Measurements from ENCODE around the gene THRA.

Gene THRA, protein sequence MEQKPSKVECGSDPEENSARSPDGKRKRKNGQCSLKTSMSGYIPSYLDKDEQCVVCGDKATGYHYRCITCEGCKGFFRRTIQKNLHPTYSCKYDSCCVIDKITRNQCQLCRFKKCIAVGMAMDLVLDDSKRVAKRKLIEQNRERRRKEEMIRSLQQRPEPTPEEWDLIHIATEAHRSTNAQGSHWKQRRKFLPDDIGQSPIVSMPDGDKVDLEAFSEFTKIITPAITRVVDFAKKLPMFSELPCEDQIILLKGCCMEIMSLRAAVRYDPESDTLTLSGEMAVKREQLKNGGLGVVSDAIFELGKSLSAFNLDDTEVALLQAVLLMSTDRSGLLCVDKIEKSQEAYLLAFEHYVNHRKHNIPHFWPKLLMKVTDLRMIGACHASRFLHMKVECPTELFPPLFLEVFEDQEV

DNA sequence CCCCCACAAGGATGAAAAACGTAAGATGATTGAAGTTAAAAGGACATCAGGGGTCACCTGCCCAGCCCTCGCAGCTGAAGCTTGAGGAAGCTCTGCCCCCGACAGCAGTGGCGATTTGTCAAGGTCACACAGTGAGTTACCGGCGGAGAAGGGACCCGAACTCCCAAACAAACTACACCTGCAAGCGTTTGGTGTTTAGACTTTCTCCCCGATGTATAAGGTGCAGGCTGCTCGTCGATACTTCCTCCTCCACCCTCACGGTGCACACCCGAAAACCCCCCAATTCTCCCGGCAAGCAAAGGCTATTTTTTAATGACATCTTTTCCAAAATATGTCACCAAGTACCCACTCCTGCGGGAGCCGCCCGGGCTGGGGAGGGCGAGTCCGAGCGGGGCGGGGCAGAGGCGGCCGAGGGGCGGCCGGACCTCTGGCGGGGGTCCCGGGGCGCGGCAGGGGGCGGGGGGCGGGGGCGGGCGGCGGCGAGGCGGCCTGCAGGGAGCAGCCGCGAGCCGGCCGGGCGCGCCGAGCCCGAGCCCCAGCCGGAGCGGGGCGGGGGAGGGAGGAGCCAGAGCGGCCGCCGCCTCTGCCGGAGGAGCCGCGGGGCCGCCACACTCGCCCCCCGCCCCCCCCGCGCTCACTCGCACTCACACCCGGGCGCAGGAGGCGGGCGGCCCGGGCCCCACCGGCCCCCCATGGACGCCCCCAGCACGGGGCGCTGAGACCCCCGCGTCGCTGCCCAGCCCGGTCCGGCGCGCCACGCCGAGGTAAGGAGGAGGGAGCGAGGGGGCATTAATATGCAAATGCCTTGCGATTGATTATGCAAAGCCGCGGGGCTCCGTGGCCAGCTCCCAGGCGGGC is at the start of gene THRA:
THRA (plus strand) TSS at position 637 of the 858 bp plus-strand sequence. CDS start 11,524 bp downstream, outside the sequence.
- peak within 1 kb of the TSS; percentile 90 to 99 (median 96) for H3K4me2 ChIP-seq
- H3K27ac ChIP-seq = peak within 1 kb of the TSS; percentile 78 to 95 (median 90)
- no peak for TF ChIP-seq Cebpa-rat (IDR thresholded peaks at IDR 0.05)
- H3K9me3 ChIP-seq (replicated peaks in 1 of 11) = no peaks in the 10 kb centered on the region
- peak within 1 kb of the TSS; percentile 85 to 95 (median 92) for H3K9ac ChIP-seq
- H4K20me1 ChIP-seq = peaks cover 0 to 9% (median 0%) of the 10 kb centered on the region in 11 experiments; a peak in 2 of 22 replicates
- H3K36me3 ChIP-seq = no peaks in the 10 kb centered on the region
- H3K27me3 ChIP-seq = peaks cover 0 to 8% (median 0%) of the 10 kb centered on the region in 11 experiments; a peak in 1 of 22 replicates
- H3K4me3 ChIP-seq = peak within 1 kb of the TSS; percentile 85 to 100 (median 97)
- H3K4me1 ChIP-seq = peaks cover 48 to 64% (median 56%) of the 10 kb centered on the region in 10 experiments

DNA sequence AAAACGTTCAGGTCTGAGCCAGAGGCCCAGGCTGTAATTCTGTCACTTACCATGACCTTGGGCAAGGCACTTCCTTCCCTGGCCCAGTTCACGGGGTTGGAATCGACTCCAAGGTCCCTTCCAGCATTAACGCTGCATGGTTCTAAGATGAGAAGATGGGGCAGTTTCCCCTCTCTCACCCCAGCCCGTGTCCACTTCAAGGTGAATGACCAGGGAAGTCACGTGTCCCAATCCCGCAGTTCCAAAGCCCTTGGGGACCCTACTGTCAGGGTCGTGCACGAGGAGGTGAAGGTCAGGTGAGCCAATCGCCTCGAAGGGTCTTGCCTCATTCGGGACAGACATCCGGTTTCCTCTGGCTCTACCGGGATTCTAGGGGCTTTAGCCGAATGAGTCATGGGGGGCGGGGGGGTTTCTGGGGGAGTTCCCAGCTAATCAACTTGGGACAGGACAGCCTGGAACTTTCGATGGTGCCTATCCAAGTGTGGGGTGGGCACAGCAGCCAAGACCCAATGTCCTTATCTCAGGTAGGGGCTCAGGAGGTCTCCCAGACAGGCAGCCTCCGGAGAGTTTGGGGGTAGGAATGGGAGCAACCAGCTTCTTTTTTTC is 48.3 kb upstream of the THRA start:
- H3K27ac ChIP-seq = peak overlapping the region in 1 of 11 experiments; percentile 25; a peak in 2 of 22 replicates

DNA sequence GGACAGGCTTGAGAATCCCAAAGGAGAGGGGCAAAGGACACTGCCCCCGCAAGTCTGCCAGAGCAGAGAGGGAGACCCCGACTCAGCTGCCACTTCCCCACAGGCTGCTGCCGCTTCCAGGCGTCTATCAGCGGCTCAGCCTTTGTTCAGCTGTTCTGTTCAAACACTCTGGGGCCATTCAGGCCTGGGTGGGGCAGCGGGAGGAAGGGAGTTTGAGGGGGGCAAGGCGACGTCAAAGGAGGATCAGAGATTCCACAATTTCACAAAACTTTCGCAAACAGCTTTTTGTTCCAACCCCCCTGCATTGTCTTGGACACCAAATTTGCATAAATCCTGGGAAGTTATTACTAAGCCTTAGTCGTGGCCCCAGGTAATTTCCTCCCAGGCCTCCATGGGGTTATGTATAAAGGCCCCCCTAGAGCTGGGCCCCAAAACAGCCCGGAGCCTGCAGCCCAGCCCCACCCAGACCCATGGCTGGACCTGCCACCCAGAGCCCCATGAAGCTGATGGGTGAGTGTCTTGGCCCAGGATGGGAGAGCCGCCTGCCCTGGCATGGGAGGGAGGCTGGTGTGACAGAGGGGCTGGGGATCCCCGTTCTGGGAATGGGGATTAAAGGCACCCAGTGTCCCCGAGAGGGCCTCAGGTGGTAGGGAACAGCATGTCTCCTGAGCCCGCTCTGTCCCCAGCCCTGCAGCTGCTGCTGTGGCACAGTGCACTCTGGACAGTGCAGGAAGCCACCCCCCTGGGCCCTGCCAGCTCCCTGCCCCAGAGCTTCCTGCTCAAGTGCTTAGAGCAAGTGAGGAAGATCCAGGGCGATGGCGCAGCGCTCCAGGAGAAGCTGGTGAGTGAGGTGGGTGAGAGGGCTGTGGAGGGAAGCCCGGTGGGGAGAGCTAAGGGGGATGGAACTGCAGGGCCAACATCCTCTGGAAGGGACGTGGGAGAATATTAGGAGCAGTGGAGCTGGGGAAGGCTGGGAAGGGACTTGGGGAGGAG is 47.5 kb upstream of the THRA start, which contains the start of gene CSF3:
CSF3 (plus strand) TSS at position 436 of the 993 bp plus-strand sequence; CDS start at position 471, 35 bp downstream.
- H3K27ac ChIP-seq = peak within 1 kb of the TSS in 6 of 11 experiments; percentile 15 to 44 (median 26); a peak in 8 of 22 replicates
- no peaks in the 10 kb centered on the region for H3K27me3 ChIP-seq
- no peak within 1 kb of the TSS for H3K4me3 ChIP-seq
- H3K9ac ChIP-seq = peak within 1 kb of the TSS in 10 of 11 experiments; percentile 19 to 55 (median 44); a peak in 14 of 22 replicates
- TF ChIP-seq Cebpa-rat (IDR thresholded peaks at IDR 0.05) = no peak
- H3K4me1 ChIP-seq = peaks cover 13 to 53% (median 21%) of the 10 kb centered on the region in 10 experiments
- H3K4me2 ChIP-seq = peak within 1 kb of the TSS; percentile 51 to 72 (median 66)
- H4K20me1 ChIP-seq = no peaks in the 10 kb centered on the region
- no peaks in the 10 kb centered on the region for H3K9me3 ChIP-seq (replicated peaks in 1 of 11)
- peaks cover 14 to 33% (median 23%) of the 10 kb centered on the region in 11 experiments; a peak in 21 of 22 replicates for H3K36me3 ChIP-seq

More for the DNA sequence above, 48.3 kb upstream of the THRA start:
- H4K20me1 ChIP-seq = no peaks in the 10 kb centered on the region
- no peaks in the 10 kb centered on the region for H3K9me3 ChIP-seq (replicated peaks in 1 of 11)
- H3K9ac ChIP-seq = peak overlapping the region in 3 of 11 experiments; percentile 21 to 53 (median 51); a peak in 3 of 22 replicates
- TF ChIP-seq Cebpa-rat (IDR thresholded peaks at IDR 0.05) = no peak
- H3K4me1 ChIP-seq = peaks cover 13 to 48% (median 21%) of the 10 kb centered on the region in 10 experiments
- peaks cover 6 to 25% (median 15%) of the 10 kb centered on the region in 11 experiments; a peak in 21 of 22 replicates for H3K36me3 ChIP-seq
- H3K27me3 ChIP-seq = no peaks in the 10 kb centered on the region
- no peak overlapping the region for H3K4me3 ChIP-seq
- peak overlapping the region in 4 of 11 experiments; percentile 58 to 72 (median 67); a peak in 8 of 22 replicates for H3K4me2 ChIP-seq

DNA sequence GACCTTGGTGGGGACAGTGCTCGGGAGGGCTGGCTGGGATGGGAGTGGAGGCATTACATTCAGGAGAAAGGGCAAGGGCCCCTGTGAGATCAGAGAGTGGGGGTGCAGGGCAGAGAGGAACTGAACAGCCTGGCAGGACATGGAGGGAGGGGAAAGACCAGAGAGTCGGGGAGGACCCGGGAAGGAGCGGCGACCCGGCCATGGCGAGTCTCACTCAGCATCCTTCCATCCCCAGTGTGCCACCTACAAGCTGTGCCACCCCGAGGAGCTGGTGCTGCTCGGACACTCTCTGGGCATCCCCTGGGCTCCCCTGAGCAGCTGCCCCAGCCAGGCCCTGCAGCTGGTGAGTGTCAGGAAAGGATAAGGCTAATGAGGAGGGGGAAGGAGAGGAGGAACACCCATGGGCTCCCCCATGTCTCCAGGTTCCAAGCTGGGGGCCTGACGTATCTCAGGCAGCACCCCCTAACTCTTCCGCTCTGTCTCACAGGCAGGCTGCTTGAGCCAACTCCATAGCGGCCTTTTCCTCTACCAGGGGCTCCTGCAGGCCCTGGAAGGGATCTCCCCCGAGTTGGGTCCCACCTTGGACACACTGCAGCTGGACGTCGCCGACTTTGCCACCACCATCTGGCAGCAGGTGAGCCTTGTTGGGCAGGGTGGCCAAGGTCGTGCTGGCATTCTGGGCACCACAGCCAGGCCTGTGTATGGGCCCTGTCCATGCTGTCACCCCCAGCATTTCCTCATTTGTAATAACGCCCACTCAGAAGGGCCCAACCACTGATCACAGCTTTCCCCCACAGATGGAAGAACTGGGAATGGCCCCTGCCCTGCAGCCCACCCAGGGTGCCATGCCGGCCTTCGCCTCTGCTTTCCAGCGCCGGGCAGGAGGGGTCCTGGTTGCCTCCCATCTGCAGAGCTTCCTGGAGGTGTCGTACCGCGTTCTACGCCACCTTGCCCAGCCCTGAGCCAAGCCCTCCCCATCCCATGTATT is 46.5 kb upstream of the THRA start:
- H3K4me2 ChIP-seq = peak overlapping the region; percentile 51 to 72 (median 66)
- peaks cover 20 to 43% (median 27%) of the 10 kb centered on the region in 11 experiments for H3K36me3 ChIP-seq
- peak overlapping the region in 6 of 11 experiments; percentile 15 to 44 (median 26); a peak in 6 of 22 replicates for H3K27ac ChIP-seq
- H3K9ac ChIP-seq = peak overlapping the region in 9 of 11 experiments; percentile 19 to 55 (median 39); a peak in 12 of 22 replicates
- H3K27me3 ChIP-seq = no peaks in the 10 kb centered on the region
- H3K9me3 ChIP-seq (replicated peaks in 1 of 11) = no peaks in the 10 kb centered on the region
- H4K20me1 ChIP-seq = no peaks in the 10 kb centered on the region; a peak in 1 of 22 replicates
- H3K4me3 ChIP-seq = no peak overlapping the region
- no peak for TF ChIP-seq Cebpa-rat (IDR thresholded peaks at IDR 0.05)
- H3K4me1 ChIP-seq = peaks cover 13 to 63% (median 23%) of the 10 kb centered on the region in 10 experiments

DNA sequence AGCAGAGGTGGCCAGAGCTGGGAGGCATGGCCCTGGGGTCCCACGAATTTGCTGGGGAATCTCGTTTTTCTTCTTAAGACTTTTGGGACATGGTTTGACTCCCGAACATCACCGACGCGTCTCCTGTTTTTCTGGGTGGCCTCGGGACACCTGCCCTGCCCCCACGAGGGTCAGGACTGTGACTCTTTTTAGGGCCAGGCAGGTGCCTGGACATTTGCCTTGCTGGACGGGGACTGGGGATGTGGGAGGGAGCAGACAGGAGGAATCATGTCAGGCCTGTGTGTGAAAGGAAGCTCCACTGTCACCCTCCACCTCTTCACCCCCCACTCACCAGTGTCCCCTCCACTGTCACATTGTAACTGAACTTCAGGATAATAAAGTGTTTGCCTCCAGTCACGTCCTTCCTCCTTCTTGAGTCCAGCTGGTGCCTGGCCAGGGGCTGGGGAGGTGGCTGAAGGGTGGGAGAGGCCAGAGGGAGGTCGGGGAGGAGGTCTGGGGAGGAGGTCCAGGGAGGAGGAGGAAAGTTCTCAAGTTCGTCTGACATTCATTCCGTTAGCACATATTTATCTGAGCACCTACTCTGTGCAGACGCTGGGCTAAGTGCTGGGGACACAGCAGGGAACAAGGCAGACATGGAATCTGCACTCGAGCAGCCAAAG is 45.2 kb upstream of the THRA start:
- Histone ChIP-seq H4K20me1 (no peaks in the 10 kb centered on the region; a peak in 2 of 22 replicates), H3K27ac (no peak overlapping the region), H3K27me3 (no peaks in the 10 kb centered on the region), H3K4me3 (no peak overlapping the region), H3K9ac (peak overlapping the region in 3 of 11 experiments; percentile 6 to 18 (median 10); a peak in 2 of 22 replicates), H3K36me3 (peaks cover 32 to 55% (median 40%) of the 10 kb centered on the region in 11 experiments), H3K4me2 (0 out of 22 replicates have a peak overlapping the region, but pooled peaks of 1 of the 11 experiments have one; percentile 7), H3K9me3 (replicated peaks in 1 of 11) (no peaks in the 10 kb centered on the region), H3K4me1 (peaks cover 13 to 76% (median 33%) of the 10 kb centered on the region in 10 experiments)
- no peak for TF ChIP-seq Cebpa-rat (IDR thresholded peaks at IDR 0.05)

Measured in BLaER1 treated with 17β-estradiol and CSF1 and Interleukin-3, amounts not matched to agents 10 nM and 100 nM (cell line).